ENCODE measurements around the gene CD2.

CD2 gene

GRCh38 chr1:116754198-116754977 is at the start of gene CD2:
Gene CD2 (plus strand): TSS chr1:116754430. CDS start chr1:116754493, 63 bp downstream.
- DNase-seq (ENCODE audit: low spot score): peak; percentile 80

GRCh38 chr1:116706123-116706522 is 48.1 kb upstream of the CD2 start:
- DNase-seq (ENCODE audit: low spot score): no peak

GRCh38 chr1:116706841-116707240 is 47.4 kb upstream of the CD2 start:
- no peak for DNase-seq (ENCODE audit: low spot score)

- no peak for DNase-seq (ENCODE audit: low spot score)
Observed at GRCh38 chr1:116708255-116708900, 45.9 kb upstream of the CD2 start.

GRCh38 chr1:116709666-116710167 is 44.5 kb upstream of the CD2 start:
- no peak for DNase-seq (ENCODE audit: low spot score)

- no peak for DNase-seq (ENCODE audit: low spot score)
Observed at GRCh38 chr1:116710420-116711262, 43.6 kb upstream of the CD2 start.

GRCh38 chr1:116711263-116711840 is 42.9 kb upstream of the CD2 start:
- no peak for DNase-seq (ENCODE audit: low spot score)

- no peak for DNase-seq (ENCODE audit: low spot score)
Observed at GRCh38 chr1:116712510-116712909, 41.7 kb upstream of the CD2 start.

GRCh38 chr1:116713474-116713873 is 40.8 kb upstream of the CD2 start:
- no peak for DNase-seq (ENCODE audit: low spot score)

GRCh38 chr1:116716391-116716790 is 37.8 kb upstream of the CD2 start:
- DNase-seq (ENCODE audit: low spot score): no peak

- no peak for DNase-seq (ENCODE audit: low spot score)
Observed at GRCh38 chr1:116717318-116717717, 36.9 kb upstream of the CD2 start.

- no peak for DNase-seq (ENCODE audit: low spot score)
Observed at GRCh38 chr1:116720364-116721038, 33.7 kb upstream of the CD2 start.

- DNase-seq (ENCODE audit: low spot score): no peak
Observed at GRCh38 chr1:116721039-116721405, 33.2 kb upstream of the CD2 start.

GRCh38 chr1:116721451-116722007 is 32.7 kb upstream of the CD2 start:
- DNase-seq (ENCODE audit: low spot score): no peak

- DNase-seq (ENCODE audit: low spot score): no peak
Observed at GRCh38 chr1:116722016-116722838, 32.0 kb upstream of the CD2 start.

GRCh38 chr1:116724765-116725375 is 29.4 kb upstream of the CD2 start:
- peak; percentile 82 for DNase-seq (ENCODE audit: low spot score)

- no peak for DNase-seq (ENCODE audit: low spot score)
Observed at GRCh38 chr1:116725798-116726197, 28.4 kb upstream of the CD2 start.

GRCh38 chr1:116726872-116727820 is 27.1 kb upstream of the CD2 start:
- no peak for DNase-seq (ENCODE audit: low spot score)

GRCh38 chr1:116731439-116731838 is 22.8 kb upstream of the CD2 start:
- DNase-seq (ENCODE audit: low spot score): no peak
